K562 treated with DMSO at 1 percent for 24 hours (cell line): ENCODE measurements around the gene ERFE. TPM values are rescaled to one million over a fixed set of nuclear protein-coding genes. Genes with fewer than 3 reads are reported as not detected.

Experiments
- total RNA-seq: library from RNA; unstranded; fragments of 300-600 nt; gene quantifications from 2 replicates; pipeline ENCODE4 v1.2.3, GENCODE V29; 2022; ENCODE audit warnings: low read depth; ENCODE audit not compliant: insufficient read depth

Gene ERFE
- 30.0 and 40.2 TPM in 2 replicates for total RNA-seq

GRCh38 chr2:238158509-238159070 is at the start of gene ERFE:
TSS of gene ERFE (plus strand) at chr2:238158970. CDS start at chr2:238159008, 38 bp downstream.

DNA sequence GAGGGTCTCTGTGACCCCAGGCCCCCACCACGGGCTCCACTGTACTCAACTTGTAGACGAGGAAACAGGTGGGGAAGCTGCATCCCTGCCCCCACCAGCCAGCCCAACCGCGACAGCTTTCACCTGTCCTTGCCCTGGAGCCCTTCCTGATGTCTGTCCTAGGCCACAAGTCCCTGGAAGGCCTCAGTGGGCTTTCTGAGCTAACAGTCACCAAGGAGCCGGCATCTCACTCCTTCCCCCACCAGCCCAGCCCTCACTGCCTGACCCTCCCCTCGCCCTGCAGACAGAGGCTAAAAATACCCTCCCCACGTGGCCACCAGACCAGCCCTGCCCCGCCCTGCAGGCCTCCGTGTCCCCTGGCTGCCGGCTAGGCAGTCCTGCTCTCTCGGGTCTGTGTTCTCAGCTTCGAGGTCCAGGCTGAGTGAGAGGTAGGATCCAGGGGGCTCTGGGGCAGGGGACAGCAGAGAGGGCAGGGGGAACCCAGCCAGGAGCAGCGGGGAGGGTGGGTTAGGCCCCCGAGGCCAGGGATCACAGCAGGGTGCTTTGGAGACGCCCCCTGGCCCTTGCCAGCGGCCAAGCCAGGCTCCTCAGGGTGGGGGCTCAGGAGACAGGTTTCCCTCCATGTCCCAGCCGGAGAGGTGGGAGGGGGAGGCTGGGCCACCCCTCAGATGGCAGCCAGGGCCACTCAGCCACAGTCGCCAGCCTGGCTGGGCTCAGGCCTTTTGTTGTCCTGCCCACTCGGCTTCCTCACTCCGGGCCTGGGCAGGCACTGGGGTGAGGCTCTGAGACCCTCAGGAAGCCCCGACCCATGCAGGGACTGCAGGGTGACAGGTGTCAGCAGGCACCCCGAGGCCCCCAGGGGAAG is 20.2 kb upstream of the ERFE start, which contains the start of gene KLHL30:
KLHL30 (plus strand) TSS at position 338 of the 865 bp plus-strand sequence. CDS start 2,087 bp downstream, outside the sequence.

DNA sequence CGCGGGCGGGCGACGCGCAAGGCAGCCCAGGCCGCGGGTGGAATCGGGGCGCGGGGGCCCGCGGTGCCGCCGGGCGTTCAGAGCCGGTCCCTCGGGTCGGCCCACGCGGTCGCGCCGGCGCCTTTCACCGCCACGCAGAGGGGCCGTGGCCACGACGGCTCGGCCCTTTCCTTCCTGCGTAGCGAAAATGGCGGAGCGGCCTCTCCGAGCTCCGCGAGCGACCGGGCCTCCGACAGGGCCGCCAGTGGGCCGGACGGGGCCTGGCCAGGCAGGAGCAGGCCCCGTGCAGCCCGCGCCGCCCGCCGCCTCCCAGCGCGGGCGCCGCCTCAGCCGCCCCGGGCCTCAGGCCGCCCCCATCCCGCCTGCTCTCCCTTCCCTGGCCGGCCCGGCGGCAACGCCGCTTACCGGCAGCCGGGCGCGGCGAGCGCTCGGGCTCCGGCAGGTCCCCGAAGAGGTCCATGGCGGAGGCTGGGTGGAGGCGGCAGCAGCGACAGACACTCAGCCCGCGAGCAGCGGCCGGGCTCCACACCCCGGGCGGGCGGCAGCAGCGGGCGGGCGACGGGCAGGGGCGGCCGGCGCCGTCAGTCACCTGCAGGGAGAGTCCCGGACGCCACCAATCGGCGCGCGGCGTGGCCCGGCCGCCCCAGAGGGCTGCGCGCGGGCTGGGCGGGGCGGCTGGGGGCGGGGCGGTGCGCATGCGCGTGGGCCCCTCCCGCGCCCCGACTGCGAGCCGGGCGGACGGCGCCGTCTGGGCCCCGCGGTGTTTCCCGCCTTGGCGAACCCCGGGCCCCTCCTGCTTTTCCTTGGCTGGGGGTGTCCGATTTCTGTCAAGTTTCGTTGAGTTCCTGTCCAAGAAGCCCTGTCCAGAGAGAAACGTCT is 44.6 kb downstream of the ERFE start, which contains the start of gene ILKAP:
ILKAP (minus strand) TSS at position 602 of the 879 bp plus-strand sequence; CDS start at position 460, 142 bp downstream.

Other genes with a start within 250 kb of the ERFE start
- 36.5 and 37.8 TPM in 2 replicates for gene UBE2F, start 192.0 kb upstream of the ERFE start, total RNA-seq
- 13.5 and 24.0 TPM in 2 replicates for gene SCLY, start 98.0 kb upstream of the ERFE start, total RNA-seq
- 0.36 and 0.39 TPM in 2 replicates for gene ESPNL, start 58.6 kb upstream of the ERFE start, total RNA-seq
- gene KLHL30, start 20.3 kb upstream of the ERFE start, total RNA-seq: not detected in 2 replicates
- 29.3 and 31.5 TPM in 2 replicates for gene ILKAP, start 44.7 kb downstream of the ERFE start, total RNA-seq
- gene HES6, start 81.1 kb downstream of the ERFE start, total RNA-seq: 267 and 302 TPM in 2 replicates
- gene PER2, start 129.6 kb downstream of the ERFE start, total RNA-seq: 0.82 and 1.2 TPM in 2 replicates
- 3.0 TPM in 2 replicates for gene TRAF3IP1, start 161.5 kb downstream of the ERFE start, total RNA-seq